Glomerular endothelial cell (primary cell): Measurements from ENCODE around the gene DYNLRB2. TPM values are rescaled to one million over a fixed set of nuclear protein-coding genes. Genes with fewer than 3 reads are reported as not detected.

Experiments
- DNase-seq: peaks from one replicate; pipeline ENCODE4 v3.0.0-alpha.2; 2011; ENCODE audit warnings: low read depth, low spot score; ENCODE audit errors: extremely low read depth
- total RNA-seq: library from RNA; depleted of rRNA; stranded (reverse); fragments of >200 nt; gene quantifications from 2 replicates; pipeline ENCODE4 v1.2.3, GENCODE V29; 2015

The DYNLRB2 gene
- total RNA-seq, 1 donor from 2014 or later, result not detected

DNA sequence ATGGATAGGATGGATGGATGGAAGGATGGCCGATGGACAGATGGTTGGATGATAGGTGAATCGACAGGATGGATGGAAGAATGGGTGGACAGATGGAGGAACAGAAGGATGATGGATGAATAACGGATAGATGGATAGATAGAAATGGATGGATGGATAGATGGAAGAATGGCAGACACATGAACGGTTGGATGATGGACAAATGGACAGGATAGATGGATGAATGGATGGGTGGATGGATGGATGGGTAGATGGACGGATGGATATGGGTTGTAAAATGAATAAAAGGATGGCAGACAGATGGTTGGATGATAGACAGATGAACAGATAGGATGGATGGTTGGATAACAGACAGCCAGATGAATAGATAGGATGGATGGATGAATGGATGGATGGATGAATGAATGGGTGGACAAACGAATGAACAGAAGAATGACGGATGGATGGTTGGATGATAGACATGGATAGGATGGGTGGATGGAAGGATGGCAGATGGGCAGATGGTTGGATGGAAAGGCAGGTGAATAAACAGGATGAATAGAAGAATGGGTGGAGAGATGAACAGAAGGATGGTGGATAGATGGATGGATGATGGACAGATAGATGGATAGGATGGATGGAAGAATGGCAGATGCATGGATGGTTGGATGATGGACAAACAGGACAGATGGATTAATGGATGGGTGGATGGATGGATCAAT is 55.9 kb downstream of the DYNLRB2 start:
- no peak for DNase-seq

- DNase-seq, result no peak
Measured at GRCh38 chr16:80599466-80599865, 58.7 kb downstream of the DYNLRB2 start.
